ENCODE data around the gene ACSM4.
"Not testable (repeated sequence)": the region's sequence is repeated elsewhere in the genome, so short reads cannot be mapped to it uniquely, and the experiment has no call there.

Gene ACSM4

GRCh38 chr12:7303772-7304171 is at the start of gene ACSM4:
TSS of gene ACSM4 (plus strand) at chr12:7304072. CDS start at chr12:7304332, 260 bp downstream.
- DNase-seq (ENCODE audit: low read depth in 2 of 2) = no peak

GRCh38 chr12:7259060-7259459 is 44.8 kb upstream of the ACSM4 start:
- no peak for DNase-seq (ENCODE audit: low read depth in 2 of 2)

- DNase-seq (ENCODE audit: low read depth in 2 of 2) = no peak
These were observed 39.3 kb upstream of the ACSM4 start for GRCh38 chr12:7264538-7264937.

GRCh38 chr12:7265251-7265650 is 38.6 kb upstream of the ACSM4 start:
- DNase-seq (ENCODE audit: low read depth in 2 of 2) = no peak

GRCh38 chr12:7269273-7269672 is 34.6 kb upstream of the ACSM4 start:
- DNase-seq (ENCODE audit: low read depth in 2 of 2) = no peak

- no peak for DNase-seq (ENCODE audit: low read depth in 2 of 2)
These were observed 31.9 kb upstream of the ACSM4 start for GRCh38 chr12:7271893-7272514.

GRCh38 chr12:7275482-7275881 is 28.4 kb upstream of the ACSM4 start:
- DNase-seq (ENCODE audit: low read depth in 2 of 2) = not testable (repeated sequence)

- DNase-seq (ENCODE audit: low read depth in 2 of 2) = no peak
These were observed 21.0 kb upstream of the ACSM4 start for GRCh38 chr12:7282844-7283243.

- no peak for DNase-seq (ENCODE audit: low read depth in 2 of 2)
These were observed 14.1 kb upstream of the ACSM4 start for GRCh38 chr12:7289743-7290142.

GRCh38 chr12:7290588-7290987 is 13.3 kb upstream of the ACSM4 start:
- DNase-seq (ENCODE audit: low read depth in 2 of 2) = not testable (repeated sequence)

GRCh38 chr12:7292300-7292699 is 11.6 kb upstream of the ACSM4 start:
- DNase-seq (ENCODE audit: low read depth in 2 of 2) = no peak

- no peak for DNase-seq (ENCODE audit: low read depth in 2 of 2)
These were observed 10.2 kb upstream of the ACSM4 start for GRCh38 chr12:7293670-7294069.

GRCh38 chr12:7295529-7295928 is 8.3 kb upstream of the ACSM4 start:
- DNase-seq (ENCODE audit: low read depth in 2 of 2) = no peak

GRCh38 chr12:7297865-7298264 is 6.0 kb upstream of the ACSM4 start:
- DNase-seq (ENCODE audit: low read depth in 2 of 2) = no peak

- no peak for DNase-seq (ENCODE audit: low read depth in 2 of 2)
These were observed 1.4 kb upstream of the ACSM4 start for GRCh38 chr12:7302266-7302986.

- no peak for DNase-seq (ENCODE audit: low read depth in 2 of 2)
These were observed 642 bp upstream of the ACSM4 start for GRCh38 chr12:7303230-7303629.

GRCh38 chr12:7304456-7304855 is 584 bp downstream of the ACSM4 start:
- no peak for DNase-seq (ENCODE audit: low read depth in 2 of 2)

- no peak for DNase-seq (ENCODE audit: low read depth in 2 of 2)
These were observed 6.2 kb downstream of the ACSM4 start for GRCh38 chr12:7310070-7310469.

- DNase-seq (ENCODE audit: low read depth in 2 of 2) = no peak
These were observed 16.1 kb downstream of the ACSM4 start for GRCh38 chr12:7319930-7320329.

- DNase-seq (ENCODE audit: low read depth in 2 of 2) = no peak
These were observed 17.8 kb downstream of the ACSM4 start for GRCh38 chr12:7321624-7322023.

- no peak for DNase-seq (ENCODE audit: low read depth in 2 of 2)
These were observed 18.7 kb downstream of the ACSM4 start for GRCh38 chr12:7322599-7322998.

GRCh38 chr12:7324176-7324575 is 20.3 kb downstream of the ACSM4 start:
- no peak for DNase-seq (ENCODE audit: low read depth in 2 of 2)

- DNase-seq (ENCODE audit: low read depth in 2 of 2) = no peak
These were observed 24.0 kb downstream of the ACSM4 start for GRCh38 chr12:7327918-7328317.

- DNase-seq (ENCODE audit: low read depth in 2 of 2) = not testable (repeated sequence)
These were observed 33.9 kb downstream of the ACSM4 start for GRCh38 chr12:7337790-7338189.
